HG03342 (cell line): ENCODE measurements around the gene EBNA1BP2.
"Not testable (repeated sequence)": the region's sequence is repeated elsewhere in the genome, so short reads cannot be mapped to it uniquely, and the experiment has no call there.

Source experiments
- ATAC-seq: cut with Tn5 transposase; IDR thresholded peaks from one replicate; pipeline ENCODE4 v1.9.1; 2021; ENCODE audit warnings: mild to moderate bottlenecking, moderate library complexity; ENCODE audit not compliant: unreplicated experiment

Gene EBNA1BP2

GRCh38 chr1:43121256-43121900 lies 50.7 kb downstream of the EBNA1BP2 start:
- ATAC-seq: no peak

GRCh38 chr1:43119928-43120586 lies 52.0 kb downstream of the EBNA1BP2 start:
- ATAC-seq: not testable (repeated sequence)
